Liver (tissue), 9 donors: Measurements from ENCODE around the gene JTB. TPM values are rescaled to one million over a fixed set of nuclear protein-coding genes. Genes with fewer than 3 reads are reported as not detected.

Experiments used
- DNase-seq: peaks from one replicate; pipeline ENCODE4 v3.0.0-alpha.2; 2017; ENCODE audit warnings: low spot score
- H3K27ac ChIP-seq, 2 donors: one replicate each; pipeline ENCODE4 v1.7.0; 2013; ENCODE audit warnings: inconsistent platforms in 2 of 2, low read length in 2 of 2, control low read depth in 1 of 2, low read depth in 1 of 2, mild to moderate bottlenecking in 1 of 2
- H3K27me3 ChIP-seq, 4 donors: one replicate each; pipeline versions ENCODE4 v1.6.1 to v1.7.0; 2013; ENCODE audit warnings: low read length in 3 of 4, inconsistent platforms in 1 of 4, mild to moderate bottlenecking in 1 of 4, moderate library complexity in 1 of 4; ENCODE audit not compliant: control insufficient read depth in 4 of 4, insufficient read depth in 4 of 4
- H3K36me3 ChIP-seq, 4 donors: one replicate each; pipeline versions ENCODE4 v1.6.1 to v1.7.0; 2013; ENCODE audit warnings: low read length in 3 of 4, mild to moderate bottlenecking in 3 of 4, low read depth in 1 of 4, moderate library complexity in 1 of 4; ENCODE audit not compliant: control insufficient read depth in 4 of 4, insufficient read depth in 3 of 4
- H3K4me1 ChIP-seq, 4 donors: one replicate each; pipeline versions ENCODE4 v1.6.1 to v1.7.0; 2013; ENCODE audit warnings: low read length in 3 of 4, mild to moderate bottlenecking in 3 of 4, moderate library complexity in 1 of 4; ENCODE audit not compliant: control insufficient read depth in 4 of 4, insufficient read depth in 4 of 4
- H3K4me3 ChIP-seq, 3 donors: one replicate each; pipeline versions ENCODE4 v1.6.1 to v1.7.0; 2013; ENCODE audit warnings: low read length in 3 of 3, control low read depth in 1 of 3, low read depth in 1 of 3, mild to moderate bottlenecking in 1 of 3
- H3K9ac ChIP-seq, 2 donors: one replicate each; pipeline ENCODE4 v1.7.0; 2013; ENCODE audit warnings: low read length in 2 of 2, mild to moderate bottlenecking in 2 of 2, moderate library complexity in 2 of 2, control low read depth in 1 of 2, low read depth in 1 of 2
- H3K9me3 ChIP-seq, 4 donors: one replicate each; pipeline versions ENCODE4 v1.6.1 to v1.7.0; 2013; ENCODE audit warnings: low read length in 3 of 4; ENCODE audit not compliant: control insufficient read depth in 4 of 4
- EGR1 ChIP-seq, 2 donors: IDR thresholded peaks; 2 replicates each; pipeline ENCODE4 v1.6.1; 2016 to 2018; ENCODE audit warnings: antibody characterized with exemption in 2 of 2, low read depth in 2 of 2
- FOXA1 ChIP-seq: IDR thresholded peaks from 2 replicates; pipeline ENCODE4 v1.6.1; 2016; ENCODE audit warnings: antibody characterized with exemption
- FOXA2 ChIP-seq: IDR thresholded peaks from 2 replicates; pipeline ENCODE4 v1.6.1; 2016; ENCODE audit warnings: antibody characterized with exemption
- HNF4A ChIP-seq, 2 donors: conservative IDR thresholded peaks; 2 replicates each; pipeline ENCODE4 v1.6.1; 2016; ENCODE audit warnings: antibody characterized with exemption in 2 of 2, mild to moderate bottlenecking in 2 of 2
- NR2F2 ChIP-seq: IDR thresholded peaks from 2 replicates; pipeline ENCODE4 v1.6.1; 2016; ENCODE audit warnings: antibody characterized with exemption
- RAD21 ChIP-seq, 2 donors: IDR thresholded peaks; 2 replicates each; pipeline ENCODE4 v1.6.1; 2016; ENCODE audit warnings: antibody characterized with exemption in 2 of 2, mild to moderate bottlenecking in 2 of 2
- RXRA ChIP-seq, 2 donors: IDR thresholded peaks; 2 replicates each; pipeline ENCODE4 v1.6.1; 2017 to 2018; ENCODE audit warnings: antibody characterized with exemption in 2 of 2, mild to moderate bottlenecking in 1 of 2
- SP1 ChIP-seq: IDR thresholded peaks from 2 replicates; pipeline ENCODE4 v1.6.1; 2018; ENCODE audit warnings: antibody characterized with exemption, mild to moderate bottlenecking
- TAF1 ChIP-seq: conservative IDR thresholded peaks from 2 replicates; pipeline ENCODE4 v1.6.1; 2016; ENCODE audit warnings: antibody characterized with exemption, mild to moderate bottlenecking
- WGBS: extraction: QIAGEN DNeasy Blood & Tissue Kit; methylation state at CpG from one replicate; pipeline ENCODE4 v1.1.7; 2013; 5-methylcytosine and 5-hydroxymethylcytosine counted together
- polyA plus RNA-seq, 2 donors: library from polyadenylated mRNA; stranded (reverse) in 1 of 2; unstranded in 1 of 2; fragments of 200-250 nt in 1 of 2; fragments of >200 nt in 1 of 2; fragmentation: Nextera tagmentation in 1 of 2; extraction: Ambion mirVana in 1 of 2; gene quantifications; one replicate each; pipeline versions ENCODE4 v1.2.1 to v1.2.3, GENCODE V29; 2013 to 2015
- total RNA-seq, 2 donors: library from RNA; depleted of rRNA; stranded (reverse); fragments of >200 nt; gene quantifications; one replicate each; pipeline ENCODE4 v1.2.3, GENCODE V29; 2014
- TF ChIP-seq, protein P1 (sequence below): IDR thresholded peaks from 2 replicates; pipeline ENCODE4 v1.6.1; 2016; ENCODE audit warnings: antibody characterized with exemption, mild to moderate bottlenecking
- TF ChIP-seq, protein P2 (sequence below): IDR thresholded peaks from 2 replicates; pipeline ENCODE4 v1.6.1; 2016; ENCODE audit warnings: antibody characterized with exemption
- TF ChIP-seq, protein P3 (sequence below): IDR thresholded peaks from 2 replicates; pipeline ENCODE4 v1.6.1; 2016; ENCODE audit warnings: antibody characterized with exemption
- TF ChIP-seq, protein P4 (sequence below): IDR thresholded peaks from 2 replicates; pipeline ENCODE4 v1.6.1; 2016; ENCODE audit warnings: antibody characterized with exemption
- donor health status: healthy.
- donor health status: healthy.
- donor health status: healthy.
- donor health status: healthy.
- donor health status: healthy.

Gene JTB
- total and polyA plus RNA-seq, 4 donors: 88.9 to 182 (median 124) TPM

DNA sequence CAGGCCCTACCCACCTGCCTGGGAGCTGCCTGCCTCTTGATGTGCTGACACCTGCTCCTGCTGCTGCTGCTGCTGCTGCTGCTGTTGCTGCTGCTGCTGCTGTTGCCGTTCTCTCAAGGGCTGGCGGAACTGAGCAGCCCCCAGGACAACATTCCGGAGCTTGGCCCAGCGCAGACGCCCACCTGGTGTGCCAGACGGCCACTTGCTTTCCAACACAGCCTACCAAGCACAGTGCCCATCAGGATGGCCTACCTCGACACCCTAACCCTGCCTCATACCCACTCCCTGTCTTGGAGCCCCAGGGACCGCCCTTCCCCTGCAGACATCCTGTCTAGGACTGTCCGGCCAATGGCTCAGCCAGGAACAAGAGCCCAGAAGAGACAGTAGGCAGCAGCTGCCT is 42.7 kb downstream of the JTB start:
- no peaks in the 10 kb centered on the region for H3K4me1 ChIP-seq
- 98% methylated on average over 9 of the region's 9 CpGs for WGBS
- no peak for TF ChIP-seq RXRA (IDR thresholded peaks at IDR 0.05)
- TF ChIP-seq, protein P1, sequence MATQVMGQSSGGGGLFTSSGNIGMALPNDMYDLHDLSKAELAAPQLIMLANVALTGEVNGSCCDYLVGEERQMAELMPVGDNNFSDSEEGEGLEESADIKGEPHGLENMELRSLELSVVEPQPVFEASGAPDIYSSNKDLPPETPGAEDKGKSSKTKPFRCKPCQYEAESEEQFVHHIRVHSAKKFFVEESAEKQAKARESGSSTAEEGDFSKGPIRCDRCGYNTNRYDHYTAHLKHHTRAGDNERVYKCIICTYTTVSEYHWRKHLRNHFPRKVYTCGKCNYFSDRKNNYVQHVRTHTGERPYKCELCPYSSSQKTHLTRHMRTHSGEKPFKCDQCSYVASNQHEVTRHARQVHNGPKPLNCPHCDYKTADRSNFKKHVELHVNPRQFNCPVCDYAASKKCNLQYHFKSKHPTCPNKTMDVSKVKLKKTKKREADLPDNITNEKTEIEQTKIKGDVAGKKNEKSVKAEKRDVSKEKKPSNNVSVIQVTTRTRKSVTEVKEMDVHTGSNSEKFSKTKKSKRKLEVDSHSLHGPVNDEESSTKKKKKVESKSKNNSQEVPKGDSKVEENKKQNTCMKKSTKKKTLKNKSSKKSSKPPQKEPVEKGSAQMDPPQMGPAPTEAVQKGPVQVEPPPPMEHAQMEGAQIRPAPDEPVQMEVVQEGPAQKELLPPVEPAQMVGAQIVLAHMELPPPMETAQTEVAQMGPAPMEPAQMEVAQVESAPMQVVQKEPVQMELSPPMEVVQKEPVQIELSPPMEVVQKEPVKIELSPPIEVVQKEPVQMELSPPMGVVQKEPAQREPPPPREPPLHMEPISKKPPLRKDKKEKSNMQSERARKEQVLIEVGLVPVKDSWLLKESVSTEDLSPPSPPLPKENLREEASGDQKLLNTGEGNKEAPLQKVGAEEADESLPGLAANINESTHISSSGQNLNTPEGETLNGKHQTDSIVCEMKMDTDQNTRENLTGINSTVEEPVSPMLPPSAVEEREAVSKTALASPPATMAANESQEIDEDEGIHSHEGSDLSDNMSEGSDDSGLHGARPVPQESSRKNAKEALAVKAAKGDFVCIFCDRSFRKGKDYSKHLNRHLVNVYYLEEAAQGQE: no peak
- TF ChIP-seq NR2F2: no peak
- TF ChIP-seq, protein P2, sequence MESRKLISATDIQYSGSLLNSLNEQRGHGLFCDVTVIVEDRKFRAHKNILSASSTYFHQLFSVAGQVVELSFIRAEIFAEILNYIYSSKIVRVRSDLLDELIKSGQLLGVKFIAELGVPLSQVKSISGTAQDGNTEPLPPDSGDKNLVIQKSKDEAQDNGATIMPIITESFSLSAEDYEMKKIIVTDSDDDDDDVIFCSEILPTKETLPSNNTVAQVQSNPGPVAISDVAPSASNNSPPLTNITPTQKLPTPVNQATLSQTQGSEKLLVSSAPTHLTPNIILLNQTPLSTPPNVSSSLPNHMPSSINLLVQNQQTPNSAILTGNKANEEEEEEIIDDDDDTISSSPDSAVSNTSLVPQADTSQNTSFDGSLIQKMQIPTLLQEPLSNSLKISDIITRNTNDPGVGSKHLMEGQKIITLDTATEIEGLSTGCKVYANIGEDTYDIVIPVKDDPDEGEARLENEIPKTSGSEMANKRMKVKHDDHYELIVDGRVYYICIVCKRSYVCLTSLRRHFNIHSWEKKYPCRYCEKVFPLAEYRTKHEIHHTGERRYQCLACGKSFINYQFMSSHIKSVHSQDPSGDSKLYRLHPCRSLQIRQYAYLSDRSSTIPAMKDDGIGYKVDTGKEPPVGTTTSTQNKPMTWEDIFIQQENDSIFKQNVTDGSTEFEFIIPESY: no peak
- TF ChIP-seq, protein P3, sequence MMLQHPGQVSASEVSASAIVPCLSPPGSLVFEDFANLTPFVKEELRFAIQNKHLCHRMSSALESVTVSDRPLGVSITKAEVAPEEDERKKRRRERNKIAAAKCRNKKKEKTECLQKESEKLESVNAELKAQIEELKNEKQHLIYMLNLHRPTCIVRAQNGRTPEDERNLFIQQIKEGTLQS: no peak
- TF ChIP-seq SP1: no peak
- no peak for TF ChIP-seq FOXA1
- TF ChIP-seq HNF4A (conservative IDR thresholded peaks at IDR 0.05): no peak
- no peak for TF ChIP-seq FOXA2

DNA sequence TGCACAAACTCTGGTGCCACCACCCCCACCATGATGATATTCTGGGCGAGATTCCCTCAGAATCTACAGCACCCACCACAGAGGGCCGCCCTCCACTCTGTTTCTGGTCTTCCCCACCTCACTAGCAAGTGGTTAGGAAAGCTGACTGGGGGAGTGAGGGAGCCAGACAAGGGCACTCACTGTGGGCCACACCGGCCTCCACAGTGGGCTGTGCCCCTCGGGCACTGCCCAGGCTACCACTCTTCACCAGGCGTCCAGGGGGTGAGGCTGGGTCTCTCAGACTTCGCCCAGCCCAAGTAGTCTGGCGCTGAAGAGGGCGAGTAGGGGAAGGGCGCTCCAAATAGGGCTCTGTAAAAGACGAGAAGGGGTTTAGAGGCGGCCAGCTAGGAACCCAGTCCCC is 43.5 kb downstream of the JTB start:
- no peak for DNase-seq
- TF ChIP-seq, protein P2: no peak
- no peak for TF ChIP-seq TAF1
- TF ChIP-seq HNF4A (conservative IDR thresholded peaks at IDR 0.05): no peak
- no peak for TF ChIP-seq RAD21 (IDR thresholded peaks at IDR 0.05)
- TF ChIP-seq, protein P4, sequence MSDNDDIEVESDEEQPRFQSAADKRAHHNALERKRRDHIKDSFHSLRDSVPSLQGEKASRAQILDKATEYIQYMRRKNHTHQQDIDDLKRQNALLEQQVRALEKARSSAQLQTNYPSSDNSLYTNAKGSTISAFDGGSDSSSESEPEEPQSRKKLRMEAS: no peak
- no peak for TF ChIP-seq NR2F2
- no peak for TF ChIP-seq SP1
- no peak for TF ChIP-seq EGR1 (IDR thresholded peaks at IDR 0.05; ENCODE audit: low read depth in 2 of 2)
- TF ChIP-seq RXRA (IDR thresholded peaks at IDR 0.05): no peak
- Histone ChIP-seq H3K36me3 (peaks cover 11 to 79% (median 49%) of the 10 kb centered on the region in 4 donors), H3K4me1 (no peaks in the 10 kb centered on the region), H3K9me3 (no peaks in the 10 kb centered on the region), H3K27ac (no peak overlapping the region), H3K4me3 (no peak overlapping the region), H3K9ac (no peak overlapping the region), H3K27me3 (no peaks in the 10 kb centered on the region)
- WGBS: 97% methylated on average over 11 of the region's 11 CpGs

More for the DNA sequence above, 42.7 kb downstream of the JTB start:
- Histone ChIP-seq H3K27ac (no peak overlapping the region), H3K27me3 (no peaks in the 10 kb centered on the region), H3K9me3 (no peaks in the 10 kb centered on the region), H3K36me3 (peaks cover 11 to 82% (median 51%) of the 10 kb centered on the region in 4 donors), H3K4me3 (no peak overlapping the region), H3K9ac (no peak overlapping the region)
- DNase-seq: no peak
